Measurements from ENCODE around the gene FAM181A.

- TF ChIP-seq CREB3 (tag; conservative IDR thresholded peaks at IDR 0.05; ENCODE audit: low read depth) (no peak), E2F6 (IDR thresholded peaks at IDR 0.05; ENCODE audit: borderline replicate concordance in 1 of 2, extremely low read depth in 1 of 2, insufficient read depth in 1 of 2, insufficient read length in 1 of 2, low read depth in 1 of 2, low read length in 1 of 2, poor library complexity in 1 of 2, severe bottlenecking in 1 of 2) (no peak), E2F1 (CRISPR knock-in tag; IDR thresholded peaks at IDR 0.05) (no peak), CTCF (IDR thresholded peaks at IDR 0.05 in 2 of 3, conservative IDR thresholded peaks at IDR 0.05 in 1 of 3; ENCODE audit: insufficient read depth in 2 of 3, low read depth in 1 of 3, low read length in 3 of 3) (no peak), ATF3 (IDR thresholded peaks at IDR 0.05) (no peak), ATF3 (CRISPR knock-in tag; conservative IDR thresholded peaks at IDR 0.05) (no peak), NONO (IDR thresholded peaks at IDR 0.05; ENCODE audit: low read depth in 2 of 2, low read length in 1 of 2) (no peak), SOX6 (IDR thresholded peaks at IDR 0.05) (no peak), ZNF431 (CRISPR knock-in tag; IDR thresholded peaks at IDR 0.05) (no peak), ZZZ3 (IDR thresholded peaks at IDR 0.05) (no peak), MEIS2 (IDR thresholded peaks at IDR 0.05; ENCODE audit: partially characterized antibody) (no peak), JUNB (CRISPR knock-in tag; conservative IDR thresholded peaks at IDR 0.05) (no peak), EZH2 (IDR thresholded peaks at IDR 0.05; ENCODE audit: borderline replicate concordance, low read depth, low read length) (no peak), USF2 (CRISPR knock-in tag; IDR thresholded peaks at IDR 0.05) (no peak), CC2D1A (IDR thresholded peaks at IDR 0.05) (no peak)
Observed at GRCh38 chr14:93947282-93947681, 20.1 kb downstream of the FAM181A start.
